CD1c-positive myeloid dendritic cell (primary cell): ENCODE data around the gene ALDH7A1.
A peak's percentile ranks its signal among the peaks of the same experiment; 100 is the strongest.
"Not testable (repeated sequence)": the region's sequence is repeated elsewhere in the genome, so short reads cannot be mapped to it uniquely, and the experiment has no call there.

Source experiments
- DNase-seq: peaks from one replicate; pipeline ENCODE4 v3.0.0-alpha.2; 2016; ENCODE audit errors: extremely low spot score

Gene ALDH7A1

DNA sequence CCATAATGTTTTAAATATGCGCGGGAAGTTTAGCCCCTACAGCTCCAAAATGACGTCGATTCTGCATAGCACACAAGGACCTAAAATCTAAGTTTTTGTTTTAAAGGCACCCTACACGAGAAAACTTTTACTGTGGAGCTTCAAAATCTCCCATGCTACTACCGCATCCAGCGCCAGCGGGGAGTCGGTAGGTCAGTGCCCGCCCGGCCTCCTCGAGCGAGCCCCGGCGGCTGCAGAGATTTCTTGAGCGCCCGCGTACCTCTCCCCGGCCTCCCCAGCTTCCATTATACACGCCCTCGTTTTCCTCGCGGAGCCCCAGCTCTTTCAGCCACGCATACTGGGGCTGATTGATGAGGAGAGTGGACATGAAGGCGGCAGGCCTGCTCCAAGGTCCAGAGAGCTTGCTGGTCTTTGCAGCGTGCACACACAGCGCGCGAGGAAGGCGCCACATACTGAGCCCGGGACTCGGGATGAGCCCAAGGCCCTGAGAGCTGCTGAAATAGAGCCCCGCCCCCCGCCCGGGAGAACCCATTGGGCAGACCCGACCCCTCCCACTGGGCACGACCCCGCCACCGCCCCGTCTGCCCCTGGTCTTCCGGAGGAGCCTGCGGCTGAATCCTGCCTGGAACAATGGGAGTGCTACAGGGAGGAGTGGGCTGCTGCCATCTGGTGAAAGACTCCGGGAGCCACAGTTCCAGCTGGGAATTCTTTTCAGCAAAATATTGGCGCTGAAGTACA, at the start of gene ALDH7A1:
Gene ALDH7A1, minus strand, starts transcription at position 472 of the 738 bp plus-strand sequence. Its CDS starts 21 bp downstream, at position 451.
- peak; percentile 21 for DNase-seq

DNA sequence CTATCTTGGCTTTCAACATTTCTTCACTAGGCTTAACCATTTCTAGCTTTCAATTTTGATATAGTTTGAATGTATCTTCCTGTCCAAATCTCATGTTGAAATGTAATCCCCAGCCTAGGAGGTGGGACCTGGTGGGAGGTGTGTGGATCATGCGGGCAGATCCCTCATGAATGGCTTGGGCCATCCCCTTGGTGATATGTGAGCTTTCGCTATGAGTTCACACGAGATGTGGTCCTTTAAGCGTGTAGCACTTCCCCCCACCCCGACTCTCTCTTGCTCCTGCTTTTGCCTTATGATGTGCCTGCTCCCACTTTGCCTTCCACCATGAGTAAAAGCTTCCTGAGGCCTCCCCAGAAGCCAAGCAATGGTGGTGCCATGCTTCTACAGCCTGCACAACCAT, 46.4 kb upstream of the ALDH7A1 start:
- DNase-seq, result no peak

DNA sequence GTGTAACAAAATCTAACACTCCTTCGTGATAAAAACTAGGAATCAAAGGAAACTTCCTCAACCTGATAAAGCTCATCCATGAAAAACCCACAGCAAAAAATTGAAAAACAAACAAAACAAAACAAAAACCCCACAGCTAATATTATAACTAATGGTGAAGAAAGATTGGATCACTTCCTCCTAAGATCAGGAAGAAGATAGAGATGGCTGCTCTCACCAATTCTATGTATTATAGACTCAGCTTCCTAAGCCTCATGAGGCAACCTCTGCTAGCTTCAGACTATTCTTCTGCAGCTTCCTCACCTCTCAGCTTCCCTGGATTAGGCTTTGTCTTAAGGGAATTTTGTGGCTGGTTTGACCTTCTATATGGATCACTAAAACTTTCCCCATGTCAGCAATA, 45.8 kb upstream of the ALDH7A1 start:
- peak; percentile 21 for DNase-seq

- no peak for DNase-seq
Observed at GRCh38 chr5:126636956-126637355, 41.9 kb upstream of the ALDH7A1 start.

DNA sequence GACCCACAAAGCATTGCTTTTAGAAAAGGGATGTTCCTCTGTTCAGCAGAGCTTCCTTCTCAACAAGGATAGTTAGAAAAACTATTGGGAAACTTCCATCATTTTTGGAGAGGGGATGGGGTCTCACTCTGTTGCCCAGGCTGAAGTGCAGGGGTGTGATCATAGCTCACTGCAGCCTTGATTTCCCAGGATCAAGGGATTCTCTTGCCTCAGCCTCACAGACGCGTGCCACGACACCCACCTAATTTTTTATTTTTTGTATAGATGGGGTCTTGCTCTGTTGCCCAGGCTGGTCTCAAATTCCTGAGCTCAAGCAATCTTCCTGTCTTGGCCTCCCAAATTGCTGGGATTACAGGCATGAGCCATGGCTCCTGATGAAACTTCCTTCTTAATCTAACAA, 40.6 kb upstream of the ALDH7A1 start:
- no peak for DNase-seq

DNA sequence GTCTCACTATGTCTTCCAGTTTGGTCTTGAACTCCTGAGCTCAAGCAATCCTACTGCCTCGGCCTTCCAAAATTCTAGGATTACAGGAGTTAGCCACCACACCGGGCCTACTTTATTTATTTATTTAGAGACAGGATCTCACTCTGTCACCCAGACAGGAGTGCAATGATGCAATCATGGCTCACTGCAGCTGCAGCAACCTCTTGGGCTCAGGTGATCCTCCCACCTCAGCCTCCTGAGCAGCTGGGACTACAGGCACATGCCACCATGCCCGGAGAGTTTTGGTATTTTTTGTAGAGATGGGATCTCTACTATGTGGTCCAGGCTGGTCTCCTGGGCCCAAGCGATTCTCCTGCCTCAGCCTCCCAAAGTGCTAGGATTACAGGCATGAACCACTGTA, 38.5 kb upstream of the ALDH7A1 start:
- DNase-seq, result no peak

- no peak for DNase-seq
Observed at GRCh38 chr5:126631920-126632319, 36.9 kb upstream of the ALDH7A1 start.

DNA sequence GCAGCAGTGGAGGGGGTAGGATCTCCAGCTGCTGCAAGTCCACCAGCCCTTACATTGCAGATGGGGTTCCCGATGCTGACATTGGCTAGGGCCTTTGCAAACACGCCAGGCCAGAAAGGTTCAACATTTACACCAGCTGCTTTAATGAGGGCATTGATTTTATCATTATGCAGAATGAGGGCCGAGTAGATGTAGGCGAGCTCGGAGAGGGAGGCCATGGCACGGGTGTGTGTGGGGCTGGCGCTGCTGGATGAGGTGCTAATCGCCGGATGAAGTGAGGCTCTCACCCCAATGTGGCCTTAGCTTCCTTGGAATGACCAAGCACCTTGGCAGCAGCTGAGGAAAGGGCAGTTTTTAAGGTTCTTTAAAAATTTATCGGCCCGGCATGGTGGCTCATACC, 33.1 kb upstream of the ALDH7A1 start:
- DNase-seq, result no peak

GRCh38 chr5:126624534-126624933, 29.5 kb upstream of the ALDH7A1 start:
- peak; percentile 26 for DNase-seq

GRCh38 chr5:126619781-126620180, 24.8 kb upstream of the ALDH7A1 start:
- no peak for DNase-seq

GRCh38 chr5:126617603-126618002, 22.6 kb upstream of the ALDH7A1 start:
- DNase-seq, result not testable (repeated sequence)

- no peak for DNase-seq
Observed at GRCh38 chr5:126615286-126615685, 20.3 kb upstream of the ALDH7A1 start.

- no peak for DNase-seq
Observed at GRCh38 chr5:126613941-126614592, 19.0 kb upstream of the ALDH7A1 start.

DNA sequence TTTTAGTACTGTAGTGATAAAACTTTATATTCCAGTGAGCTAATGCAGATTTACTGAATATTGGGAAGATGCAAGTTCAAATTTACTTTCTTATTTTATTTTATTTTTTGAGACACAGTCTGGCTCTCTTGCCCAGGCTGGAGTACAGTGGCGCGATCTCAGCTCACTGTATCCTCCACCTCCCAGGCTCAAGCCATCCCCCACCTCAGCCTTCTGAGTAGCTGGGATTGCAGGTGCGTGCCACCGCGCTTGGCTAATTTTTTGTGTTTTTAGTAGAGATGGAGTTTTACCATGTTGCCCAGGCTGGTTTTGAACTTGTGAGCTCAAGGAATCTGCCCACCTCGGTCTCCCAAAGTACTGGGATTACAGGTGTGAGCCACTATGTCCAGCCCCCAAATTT, 15.6 kb upstream of the ALDH7A1 start:
- no peak for DNase-seq

GRCh38 chr5:126610160-126610559, 15.1 kb upstream of the ALDH7A1 start:
- DNase-seq, result no peak

GRCh38 chr5:126605525-126605924, 10.5 kb upstream of the ALDH7A1 start:
- DNase-seq, result no peak

DNA sequence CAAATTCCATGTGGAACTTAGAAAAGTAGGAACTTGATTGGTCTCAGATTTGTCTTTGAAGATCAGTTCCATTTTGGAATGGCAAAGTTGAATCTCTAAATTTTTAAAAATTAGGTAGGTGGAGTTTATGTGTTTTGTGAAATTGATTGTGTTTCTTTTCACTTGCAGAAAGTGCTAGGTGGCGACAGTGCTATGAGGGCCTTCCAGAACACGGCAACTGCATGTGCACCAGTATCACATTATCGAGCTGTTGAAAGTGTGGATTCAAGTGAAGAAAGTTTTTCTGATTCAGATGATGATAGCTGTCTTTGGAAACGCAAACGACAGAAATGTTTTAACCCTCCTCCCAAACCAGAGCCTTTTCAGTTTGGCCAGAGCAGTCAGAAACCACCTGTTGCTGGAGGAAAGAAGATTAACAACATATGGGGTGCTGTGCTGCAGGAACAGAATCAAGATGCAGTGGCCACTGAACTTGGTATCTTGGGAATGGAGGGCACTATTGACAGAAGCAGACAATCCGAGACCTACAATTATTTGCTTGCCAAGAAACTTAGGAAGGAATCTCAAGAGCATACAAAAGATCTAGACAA, 8.5 kb upstream of the ALDH7A1 start:
- no peak for DNase-seq

DNA sequence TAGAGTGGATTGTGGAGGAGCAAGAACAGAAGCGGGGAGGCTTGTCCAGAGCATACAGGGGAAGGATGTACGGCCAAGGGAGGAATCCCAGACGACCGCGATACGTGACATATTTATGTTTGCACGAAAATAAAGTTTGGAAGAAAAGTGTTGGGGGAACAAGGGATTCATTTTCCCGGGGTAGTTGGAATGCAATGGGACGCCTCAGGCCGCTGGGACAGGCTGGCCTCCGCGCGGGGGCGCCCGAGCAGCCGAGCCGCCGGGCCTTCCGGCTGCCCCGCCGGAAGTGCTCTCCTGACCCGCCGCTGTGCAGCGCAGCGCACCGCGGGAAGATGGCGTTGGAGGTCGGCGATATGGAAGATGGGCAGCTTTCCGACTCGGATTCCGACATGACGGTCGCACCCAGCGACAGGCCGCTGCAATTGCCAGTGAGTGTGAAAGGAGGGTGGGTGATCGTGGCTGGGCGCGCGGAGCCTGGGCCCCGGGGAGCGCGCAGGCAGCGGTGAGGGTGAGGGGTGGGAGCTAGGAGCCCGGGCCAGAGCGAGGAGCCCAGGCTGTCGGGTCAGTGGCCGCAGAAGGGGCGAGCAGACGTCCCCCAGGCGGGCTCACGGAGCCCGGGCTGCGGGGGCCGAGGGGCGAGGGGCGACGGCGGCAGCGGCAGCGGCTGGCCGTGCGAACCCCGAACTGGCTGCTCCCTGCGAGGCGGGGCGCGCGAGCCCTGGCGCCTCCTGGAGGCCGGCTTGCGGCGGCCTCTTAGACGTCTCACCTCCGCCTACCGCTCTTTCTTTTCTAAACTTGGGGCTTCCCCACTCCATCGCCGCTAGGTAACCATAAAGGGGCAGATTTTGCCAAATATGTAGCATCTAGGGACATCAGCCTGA, 5.9 kb upstream of the ALDH7A1 start, which contains the start of gene PHAX:
Gene PHAX, plus strand, starts transcription at position 317 of the 881 bp plus-strand sequence. Its CDS starts 16 bp downstream, at position 333.
- peak; percentile 85 for DNase-seq

- DNase-seq, result not testable (repeated sequence)
Observed at GRCh38 chr5:126599971-126600630, 5.1 kb upstream of the ALDH7A1 start.

- no peak for DNase-seq
Observed at GRCh38 chr5:126599499-126599898, 4.5 kb upstream of the ALDH7A1 start.

- no peak for DNase-seq
Observed at GRCh38 chr5:126597156-126597555, 2.1 kb upstream of the ALDH7A1 start.
